ENCODE results near the gene CPVL. TPM values are rescaled to one million over a fixed set of nuclear protein-coding genes. Genes with fewer than 3 reads are reported as not detected.

CPVL gene
- total RNA-seq, 4 donors from 2014 or later = 25.1 to 58.6 (median 38.6) TPM

DNA sequence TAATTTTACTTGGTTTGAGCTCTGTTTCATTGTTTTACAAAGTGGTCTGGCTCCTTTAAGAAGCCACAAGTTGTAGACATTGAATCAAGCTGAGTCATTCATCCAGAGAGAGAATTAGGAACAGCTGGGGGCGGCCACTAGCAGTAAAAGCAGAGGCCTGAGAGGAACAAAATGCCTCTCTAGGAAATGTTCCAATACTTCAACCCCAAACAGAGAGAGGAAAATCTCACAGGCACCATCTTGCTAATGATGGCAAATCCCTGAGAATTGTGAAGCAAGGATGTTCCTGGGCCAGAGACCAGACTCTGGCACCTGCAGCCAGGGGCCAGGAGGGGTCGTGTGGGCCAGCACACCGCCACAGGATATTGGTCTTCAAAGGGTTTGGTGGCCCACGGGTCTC lies 161.7 kb downstream of the CPVL start:
- no peak for DNase-seq (ENCODE audit: low spot score)
- TF ChIP-seq, protein P1, sequence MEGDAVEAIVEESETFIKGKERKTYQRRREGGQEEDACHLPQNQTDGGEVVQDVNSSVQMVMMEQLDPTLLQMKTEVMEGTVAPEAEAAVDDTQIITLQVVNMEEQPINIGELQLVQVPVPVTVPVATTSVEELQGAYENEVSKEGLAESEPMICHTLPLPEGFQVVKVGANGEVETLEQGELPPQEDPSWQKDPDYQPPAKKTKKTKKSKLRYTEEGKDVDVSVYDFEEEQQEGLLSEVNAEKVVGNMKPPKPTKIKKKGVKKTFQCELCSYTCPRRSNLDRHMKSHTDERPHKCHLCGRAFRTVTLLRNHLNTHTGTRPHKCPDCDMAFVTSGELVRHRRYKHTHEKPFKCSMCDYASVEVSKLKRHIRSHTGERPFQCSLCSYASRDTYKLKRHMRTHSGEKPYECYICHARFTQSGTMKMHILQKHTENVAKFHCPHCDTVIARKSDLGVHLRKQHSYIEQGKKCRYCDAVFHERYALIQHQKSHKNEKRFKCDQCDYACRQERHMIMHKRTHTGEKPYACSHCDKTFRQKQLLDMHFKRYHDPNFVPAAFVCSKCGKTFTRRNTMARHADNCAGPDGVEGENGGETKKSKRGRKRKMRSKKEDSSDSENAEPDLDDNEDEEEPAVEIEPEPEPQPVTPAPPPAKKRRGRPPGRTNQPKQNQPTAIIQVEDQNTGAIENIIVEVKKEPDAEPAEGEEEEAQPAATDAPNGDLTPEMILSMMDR (IDR thresholded peaks at IDR 0.05) = no peak
- no peak for ATAC-seq (ENCODE audit: low FRiP score)

DNA sequence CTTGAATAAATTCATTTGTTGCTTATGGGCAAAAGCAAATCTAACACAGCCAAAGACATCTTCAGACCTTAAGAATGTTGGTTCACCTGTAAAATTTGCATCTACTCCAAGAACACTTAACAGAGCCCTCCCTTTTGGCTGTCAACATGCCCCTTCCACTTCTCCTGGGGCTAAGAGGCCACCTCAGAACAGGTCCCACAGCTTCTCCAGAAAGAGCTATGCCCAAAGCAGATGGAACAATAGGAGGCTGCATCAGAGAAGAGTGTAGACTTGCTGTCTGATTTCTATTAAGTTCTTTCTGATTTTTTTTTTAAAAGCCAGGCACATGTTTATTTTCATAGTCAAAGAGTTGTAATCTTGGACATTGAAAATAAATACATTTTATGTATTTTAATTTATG lies 162.1 kb downstream of the CPVL start:
- no peak for DNase-seq (ENCODE audit: low spot score)
- TF ChIP-seq, protein P1 (IDR thresholded peaks at IDR 0.05) = no peak
- no peak for ATAC-seq (ENCODE audit: low FRiP score)

DNA sequence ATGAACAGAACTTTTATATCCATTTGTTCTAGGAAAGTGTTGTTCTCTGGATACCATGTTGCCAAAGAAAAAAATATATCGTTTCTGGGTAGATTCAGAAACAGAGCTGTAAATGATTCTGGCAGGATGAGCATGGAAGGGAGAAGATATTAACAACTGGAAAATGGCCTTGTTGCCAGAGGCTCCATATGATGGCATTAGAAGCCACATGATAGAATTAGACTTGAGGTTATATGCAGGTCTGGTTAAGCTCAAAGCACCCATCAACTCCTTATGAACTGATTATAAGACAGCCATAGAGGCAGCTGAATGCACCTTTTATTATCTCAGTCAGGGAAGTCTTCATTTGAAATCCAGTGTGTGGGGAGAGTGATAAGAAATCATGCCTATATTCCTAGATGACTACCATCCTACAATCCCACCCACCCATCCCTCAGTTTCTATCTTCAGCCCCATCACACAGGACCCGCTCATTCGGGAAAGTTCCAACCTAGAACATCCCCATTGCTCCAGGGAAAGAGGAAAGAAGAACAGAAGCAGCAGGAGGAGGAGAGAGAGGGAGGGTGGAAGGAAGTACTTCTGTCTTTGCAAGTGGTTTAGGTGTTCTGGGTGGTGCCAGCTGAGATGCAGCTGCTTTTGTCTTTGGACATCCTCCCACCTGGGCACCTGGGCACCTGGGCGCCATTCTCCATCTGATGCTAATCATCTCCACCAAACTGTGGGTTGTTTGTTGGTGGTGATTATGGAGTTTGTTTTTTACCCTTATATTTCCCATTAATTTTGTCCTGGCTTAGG lies 162.7 kb downstream of the CPVL start:
- DNase-seq (ENCODE audit: low spot score) (no peak), ATAC-seq (ENCODE audit: low FRiP score) (no peak)
- TF ChIP-seq, protein P1 (IDR thresholded peaks at IDR 0.05) = no peak

DNA sequence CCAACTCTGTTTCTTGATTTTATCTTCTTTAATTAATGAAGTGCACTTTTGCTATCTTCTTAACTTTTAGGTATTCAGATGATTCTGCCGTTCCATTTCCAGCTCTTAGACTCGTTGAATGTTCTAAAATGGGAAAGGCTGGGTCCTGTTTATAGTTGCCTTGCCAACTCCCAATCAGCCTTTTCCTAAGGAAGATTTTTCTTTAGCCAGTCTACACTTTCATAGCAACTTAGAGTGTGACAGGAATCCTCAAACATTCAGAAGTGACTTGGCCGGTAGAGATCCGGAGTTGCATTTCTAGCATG lies 165.2 kb downstream of the CPVL start:
- TF ChIP-seq, protein P1 (IDR thresholded peaks at IDR 0.05) = no peak
- no peak for ATAC-seq (ENCODE audit: low FRiP score)
- no peak for DNase-seq (ENCODE audit: low spot score)

DNA sequence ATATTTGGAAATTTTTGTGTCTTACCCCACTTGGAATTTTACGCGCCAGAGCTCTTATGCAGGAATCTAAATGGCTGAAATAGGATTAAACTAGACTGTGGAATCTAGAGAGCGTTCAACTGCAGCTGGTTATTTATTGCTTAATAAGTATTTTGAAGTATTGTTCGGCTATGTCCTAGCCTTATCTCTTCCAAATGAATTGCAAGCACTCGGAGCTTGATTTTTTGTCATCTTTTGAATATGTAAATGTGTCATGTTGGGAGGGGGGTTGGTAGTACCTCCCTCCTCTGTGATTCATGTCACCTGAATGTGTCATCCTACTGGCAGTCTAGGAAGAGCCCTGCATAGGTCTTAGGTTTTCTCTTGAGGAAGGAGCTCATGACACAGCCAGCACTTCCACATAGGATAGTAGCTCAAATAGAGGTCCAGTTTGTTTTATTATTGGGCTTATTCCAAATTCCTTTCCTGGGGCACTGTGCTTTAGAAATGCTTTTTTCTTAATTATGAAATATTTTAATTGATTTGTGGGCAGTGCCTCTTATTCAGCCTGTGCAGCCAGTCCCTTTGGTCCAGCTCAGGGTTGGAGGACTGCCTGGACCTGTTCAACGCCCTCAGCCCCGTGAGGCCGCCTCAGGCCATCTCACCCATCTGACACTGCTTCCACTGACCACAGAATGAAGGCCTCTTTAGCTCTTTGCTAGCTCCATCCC lies 165.7 kb downstream of the CPVL start:
- peak; percentile 26 for ATAC-seq (ENCODE audit: low FRiP score)
- TF ChIP-seq, protein P1 (IDR thresholded peaks at IDR 0.05) = no peak
- no peak for DNase-seq (ENCODE audit: low spot score)

DNA sequence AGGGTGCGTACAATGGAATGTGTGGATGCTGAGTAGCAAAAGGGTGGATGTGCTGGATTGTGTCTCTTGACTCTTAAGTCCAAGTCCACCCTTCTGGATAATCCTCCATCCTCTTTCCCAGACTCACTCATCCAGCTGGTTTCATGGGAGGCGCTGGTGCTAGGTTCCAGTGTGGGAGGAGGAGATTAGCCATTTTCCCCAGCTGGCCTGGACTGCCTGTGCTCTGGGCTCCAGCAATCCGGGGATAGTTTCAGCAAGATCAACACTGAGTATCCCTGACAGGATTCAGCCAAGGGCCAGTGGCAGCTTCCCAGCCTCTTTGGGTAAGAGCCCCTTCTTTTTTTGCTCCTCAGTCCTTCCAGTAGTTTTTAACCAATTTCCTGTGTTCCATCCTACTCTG lies 166.6 kb downstream of the CPVL start:
- no peak for ATAC-seq (ENCODE audit: low FRiP score)

More for the DNA sequence above, 166.6 kb downstream of the CPVL start:
- TF ChIP-seq, protein P1 (IDR thresholded peaks at IDR 0.05) = no peak
- DNase-seq (ENCODE audit: low spot score) = no peak
